MM.1S (cell line): ENCODE measurements around the gene CNNM4.

Experiments used
- DNase-seq: peaks from one replicate; pipeline ENCODE4 v3.0.0-alpha.2; 2015
- H2AFZ ChIP-seq: fragments of 300-600 bp; sonication (generic); 2 replicates; pipeline ENCODE4 v1.6.0; 2016; ENCODE audit warnings: antibody characterized with exemption, low read length
- H3F3A ChIP-seq: fragments of 300-600 bp; sonication (generic); 2 replicates; pipeline ENCODE4 v1.6.1; 2016; ENCODE audit warnings: mild to moderate bottlenecking, antibody characterized with exemption, low read length, moderate library complexity, mixed read lengths; ENCODE audit not compliant: insufficient read depth
- H3K27ac ChIP-seq: fragments of 300-600 bp; sonication (generic); 2 replicates; pipeline ENCODE4 v1.5.1; 2016; ENCODE audit warnings: mild to moderate bottlenecking, low read length
- H3K27me3 ChIP-seq: fragments of 300-600 bp; sonication (generic); replicated peaks from 2 replicates; pipeline ENCODE4 v1.6.0; 2016; ENCODE audit warnings: low read length; ENCODE audit not compliant: insufficient read depth
- H3K36me3 ChIP-seq: fragments of 300-600 bp; sonication (generic); replicated peaks from 2 replicates; pipeline ENCODE4 v1.6.1; 2016; ENCODE audit warnings: mild to moderate bottlenecking, low read length, mixed read lengths; ENCODE audit not compliant: insufficient read depth
- H3K4me1 ChIP-seq: fragments of 300-600 bp; sonication (generic); 2 replicates; pipeline ENCODE4 v1.6.1; 2016; ENCODE audit warnings: low read length, mixed read lengths
- H3K4me2 ChIP-seq: fragments of 300-600 bp; sonication (generic); 2 replicates; pipeline ENCODE4 v1.6.0; 2016; ENCODE audit warnings: low read depth, low read length
- H3K4me3 ChIP-seq: fragments of 300-600 bp; sonication (generic); 2 replicates; pipeline ENCODE4 v1.5.1; 2016; ENCODE audit warnings: low read length, mixed read lengths
- H3K79me2 ChIP-seq: fragments of 300-600 bp; sonication (generic); 2 replicates; pipeline ENCODE4 v1.6.1; 2016; ENCODE audit warnings: mixed run types, low read length, mixed read lengths
- H3K9ac ChIP-seq: fragments of 300-600 bp; sonication (generic); 2 replicates; pipeline ENCODE4 v1.6.1; 2016; ENCODE audit warnings: low read length, mixed read lengths
- H3K9me2 ChIP-seq: fragments of 300-600 bp; sonication (generic); replicated peaks from 2 replicates; pipeline ENCODE4 v1.6.1; 2016; ENCODE audit warnings: mild to moderate bottlenecking, low read length, mixed read lengths; ENCODE audit not compliant: insufficient read depth
- H3K9me3 ChIP-seq: fragments of 300-600 bp; sonication (generic); replicated peaks from 2 replicates; pipeline ENCODE4 v1.6.1; 2016; ENCODE audit warnings: mild to moderate bottlenecking, low read length, mixed read lengths; ENCODE audit not compliant: insufficient read depth
- H4K20me1 ChIP-seq: fragments of 300-600 bp; sonication (generic); 2 replicates; pipeline ENCODE4 v1.6.1; 2016; ENCODE audit warnings: mild to moderate bottlenecking, low read length, moderate library complexity, mixed read lengths; ENCODE audit not compliant: insufficient read depth
- EZH2 ChIP-seq: fragments of 300-600 bp; sonication (generic); optimal IDR thresholded peaks from 2 replicates; pipeline ENCODE3; 2017; ENCODE audit warnings: low read depth, mild to moderate bottlenecking, antibody characterized with exemption, low read length, mixed read lengths
- EZH2phosphoT487 ChIP-seq: fragments of 300-600 bp; sonication (generic); IDR thresholded peaks from 2 replicates; pipeline ENCODE4 v1.6.1; 2018; ENCODE audit warnings: antibody characterized with exemption, low read length
- TF ChIP-seq, protein P1 (sequence below): fragments of 300-600 bp; sonication (generic); IDR thresholded peaks from 2 replicates; pipeline ENCODE4 v1.5.1; 2016; ENCODE audit warnings: antibody characterized with exemption, low read length, mixed read lengths

The CNNM4 gene

DNA sequence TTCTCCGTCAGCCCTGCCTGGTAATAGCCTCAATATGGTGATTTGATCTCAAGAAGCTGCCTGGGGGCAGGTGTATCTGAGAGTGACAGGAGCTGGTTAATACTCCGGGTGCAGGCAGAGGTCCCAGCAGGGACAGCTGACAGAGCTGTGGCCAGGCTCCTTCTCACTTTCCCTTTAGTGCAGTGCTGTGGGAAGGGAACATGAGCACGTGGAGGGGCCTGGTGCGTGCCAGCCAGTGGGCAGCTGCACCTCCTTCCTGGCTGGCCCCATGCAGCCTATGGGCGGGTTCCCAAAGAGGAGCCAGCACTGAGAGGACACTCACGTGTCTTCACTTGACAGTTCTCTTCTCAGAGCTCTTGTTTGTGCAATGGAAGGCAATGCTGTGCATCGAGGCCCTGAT lies 9.1 kb downstream of the CNNM4 start:
- Histone ChIP-seq H3K27me3 (no peaks in the 10 kb centered on the region), H3K36me3 (no peaks in the 10 kb centered on the region), H4K20me1 (no peaks in the 10 kb centered on the region), H3K9me2 (no peaks in the 10 kb centered on the region), H3K9ac (no peak overlapping the region), H3K9me3 (no peaks in the 10 kb centered on the region), H3K4me3 (no peak overlapping the region), H3K27ac (no peak overlapping the region), H2AFZ (no peak overlapping the region), H3K79me2 (peaks cover 11% of the 10 kb centered on the region; the same call in 1 of the 2 replicates), H3K4me1 (no peaks in the 10 kb centered on the region), H3K4me2 (no peak overlapping the region), H3F3A (no peaks in the 10 kb centered on the region)
- TF ChIP-seq EZH2phosphoT487 = no peak
- DNase-seq = no peak

DNA sequence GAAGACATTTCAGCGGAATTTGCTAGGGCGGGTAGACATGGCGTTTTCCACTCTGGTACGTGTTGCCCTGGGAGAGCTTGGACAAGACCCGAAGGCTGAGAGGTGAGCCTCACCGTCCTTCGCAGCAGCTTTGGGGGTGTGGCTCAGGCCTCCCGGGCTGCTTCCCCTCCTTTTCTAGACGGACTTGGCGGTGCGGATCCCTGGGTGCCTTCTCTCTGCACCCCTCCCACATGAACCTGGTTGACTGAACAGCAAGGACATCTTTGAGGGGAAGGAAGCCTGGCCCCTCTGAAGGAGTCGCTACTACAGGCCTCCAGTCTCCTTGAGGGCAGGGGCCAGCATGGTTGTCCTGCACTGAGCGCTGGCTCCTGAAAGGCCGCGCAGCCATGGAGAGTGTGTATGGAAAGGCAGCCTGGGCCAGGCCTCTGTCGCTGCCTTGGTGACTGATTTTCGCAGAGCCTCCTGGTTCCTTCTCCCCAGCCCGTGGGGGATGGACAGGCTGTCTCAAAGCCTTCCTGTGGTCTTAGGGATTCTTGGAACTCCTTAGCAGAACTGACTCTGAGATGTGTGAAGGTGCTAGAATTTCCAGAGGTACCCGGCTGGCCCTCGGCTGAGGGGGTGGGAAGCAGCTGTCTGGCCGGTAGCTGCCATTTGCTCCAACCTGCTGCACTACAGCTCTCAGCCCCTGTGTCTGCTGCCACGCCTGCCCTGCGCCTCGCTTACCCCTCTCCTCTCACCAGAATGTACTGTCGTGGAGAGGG lies 9.9 kb downstream of the CNNM4 start:
- no peaks in the 10 kb centered on the region for H3K9me3 ChIP-seq
- H3K36me3 ChIP-seq = no peaks in the 10 kb centered on the region
- no peaks in the 10 kb centered on the region for H4K20me1 ChIP-seq
- no peak overlapping the region for H3K27ac ChIP-seq
- H3K4me2 ChIP-seq = no peak overlapping the region
- no peak overlapping the region for H3K4me3 ChIP-seq
- DNase-seq = no peak
- no peak overlapping the region for H3K9ac ChIP-seq
- no peaks in the 10 kb centered on the region for H3K9me2 ChIP-seq
- no peaks in the 10 kb centered on the region for H3K4me1 ChIP-seq
- TF ChIP-seq EZH2 = no peak
- TF ChIP-seq, protein P1, sequence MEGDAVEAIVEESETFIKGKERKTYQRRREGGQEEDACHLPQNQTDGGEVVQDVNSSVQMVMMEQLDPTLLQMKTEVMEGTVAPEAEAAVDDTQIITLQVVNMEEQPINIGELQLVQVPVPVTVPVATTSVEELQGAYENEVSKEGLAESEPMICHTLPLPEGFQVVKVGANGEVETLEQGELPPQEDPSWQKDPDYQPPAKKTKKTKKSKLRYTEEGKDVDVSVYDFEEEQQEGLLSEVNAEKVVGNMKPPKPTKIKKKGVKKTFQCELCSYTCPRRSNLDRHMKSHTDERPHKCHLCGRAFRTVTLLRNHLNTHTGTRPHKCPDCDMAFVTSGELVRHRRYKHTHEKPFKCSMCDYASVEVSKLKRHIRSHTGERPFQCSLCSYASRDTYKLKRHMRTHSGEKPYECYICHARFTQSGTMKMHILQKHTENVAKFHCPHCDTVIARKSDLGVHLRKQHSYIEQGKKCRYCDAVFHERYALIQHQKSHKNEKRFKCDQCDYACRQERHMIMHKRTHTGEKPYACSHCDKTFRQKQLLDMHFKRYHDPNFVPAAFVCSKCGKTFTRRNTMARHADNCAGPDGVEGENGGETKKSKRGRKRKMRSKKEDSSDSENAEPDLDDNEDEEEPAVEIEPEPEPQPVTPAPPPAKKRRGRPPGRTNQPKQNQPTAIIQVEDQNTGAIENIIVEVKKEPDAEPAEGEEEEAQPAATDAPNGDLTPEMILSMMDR = no peak
- TF ChIP-seq EZH2phosphoT487 = no peak
- no peak overlapping the region for H2AFZ ChIP-seq
- no peaks in the 10 kb centered on the region for H3F3A ChIP-seq
- no peaks in the 10 kb centered on the region for H3K27me3 ChIP-seq
- H3K79me2 ChIP-seq = peaks cover 8% of the 10 kb centered on the region; the same call in 1 of the 2 replicates

DNA sequence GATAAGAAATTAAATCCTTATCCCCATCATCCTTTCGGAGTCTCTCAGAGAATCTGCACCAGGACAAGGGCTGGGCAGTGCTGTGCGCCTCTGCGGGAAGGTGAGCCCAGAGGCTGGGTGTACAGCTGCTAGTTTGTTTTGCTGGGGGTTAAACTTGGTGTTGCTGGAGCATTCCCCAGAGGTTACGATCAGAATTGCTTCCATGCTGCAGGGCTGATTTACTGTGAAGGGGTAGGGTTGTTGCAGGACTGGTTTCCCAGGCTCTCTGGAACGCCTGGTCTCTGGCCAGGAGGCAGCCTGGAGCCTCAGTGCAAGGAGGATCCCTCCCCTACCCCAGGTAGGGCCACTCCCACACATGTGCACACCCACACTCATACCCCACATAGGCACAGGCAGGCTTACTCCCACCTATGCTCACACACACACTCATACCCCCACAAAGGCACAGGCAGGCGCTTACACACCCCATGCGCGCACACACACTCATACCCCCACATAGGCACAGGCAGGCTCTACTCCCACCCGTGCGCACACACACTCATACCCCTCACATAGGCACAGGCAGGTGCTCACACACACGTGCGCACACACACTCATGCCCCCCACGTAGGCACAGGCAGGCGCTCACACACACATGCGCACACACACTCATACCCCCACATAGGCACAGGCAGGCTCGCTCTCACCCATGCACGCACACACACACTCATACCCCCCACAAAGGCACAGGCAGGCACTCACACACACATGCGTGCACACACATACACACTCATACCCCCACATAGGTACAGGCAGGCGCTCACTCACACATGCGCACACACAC lies 11.3 kb downstream of the CNNM4 start:
- peaks cover 3% of the 10 kb centered on the region; the same call in 1 of the 2 replicates for H3K79me2 ChIP-seq
- no peak overlapping the region for H3K4me3 ChIP-seq
- TF ChIP-seq, protein P1 = no peak
- TF ChIP-seq EZH2 (no peak), EZH2phosphoT487 (no peak)
- H3F3A ChIP-seq = no peaks in the 10 kb centered on the region
- H3K27me3 ChIP-seq = no peaks in the 10 kb centered on the region
- no peak overlapping the region for H3K27ac ChIP-seq
- no peaks in the 10 kb centered on the region for H3K9me3 ChIP-seq
- H4K20me1 ChIP-seq = no peaks in the 10 kb centered on the region
- H3K9me2 ChIP-seq = no peaks in the 10 kb centered on the region
- H3K4me1 ChIP-seq = no peaks in the 10 kb centered on the region
- DNase-seq = no peak
- no peak overlapping the region for H2AFZ ChIP-seq
- H3K9ac ChIP-seq = no peak overlapping the region
- no peaks in the 10 kb centered on the region for H3K36me3 ChIP-seq
- H3K4me2 ChIP-seq = no peak overlapping the region
